Caki2 (cell line): Measurements from ENCODE around the gene LRRC75B. TPM values are rescaled to one million over a fixed set of nuclear protein-coding genes. Genes with fewer than 3 reads are reported as not detected.
A peak's percentile ranks its signal among the peaks of the same experiment; 100 is the strongest.
"Not testable (repeated sequence)": the region's sequence is repeated elsewhere in the genome, so short reads cannot be mapped to it uniquely, and the experiment has no call there.

Source experiments
- DNase-seq: peaks from one replicate; pipeline ENCODE4 v3.0.0-alpha.2; 2015; ENCODE audit warnings: low read depth
- in situ Hi-C: cut with HindIII; loops from 2 replicates; pipeline ENCODE4 v1.10.0; 2016; ENCODE audit warnings: low sequenced_read_pairs, low pct_unique_long_range_greater_than_20kb, mixed read lengths
- total RNA-seq: library from RNA; depleted of rRNA; stranded (reverse); fragments of >200 nt; shearing (Covaris generic); gene quantifications from 2 replicates; pipeline ENCODE4 v1.2.3, GENCODE V29; 2014; ENCODE audit warnings: low replicate concordance; rRNA removed

The LRRC75B gene, protein sequence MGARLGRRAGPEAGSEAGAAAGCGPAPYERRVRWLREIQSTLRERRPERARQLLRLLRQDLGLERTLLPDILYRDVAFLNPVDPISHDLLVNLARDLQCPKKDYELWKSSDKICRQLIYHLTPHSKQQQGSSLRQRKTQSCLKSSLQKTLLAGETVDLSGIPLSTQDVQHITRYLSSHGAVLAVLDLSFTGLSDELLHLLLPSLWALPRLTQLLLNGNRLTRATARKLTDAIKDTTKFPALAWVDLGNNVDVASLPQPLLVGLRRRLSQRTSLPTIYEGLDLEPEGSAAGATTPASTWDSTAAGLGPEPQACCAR
- total RNA-seq, result 10.0 and 19.3 TPM in 2 replicates

DNA sequence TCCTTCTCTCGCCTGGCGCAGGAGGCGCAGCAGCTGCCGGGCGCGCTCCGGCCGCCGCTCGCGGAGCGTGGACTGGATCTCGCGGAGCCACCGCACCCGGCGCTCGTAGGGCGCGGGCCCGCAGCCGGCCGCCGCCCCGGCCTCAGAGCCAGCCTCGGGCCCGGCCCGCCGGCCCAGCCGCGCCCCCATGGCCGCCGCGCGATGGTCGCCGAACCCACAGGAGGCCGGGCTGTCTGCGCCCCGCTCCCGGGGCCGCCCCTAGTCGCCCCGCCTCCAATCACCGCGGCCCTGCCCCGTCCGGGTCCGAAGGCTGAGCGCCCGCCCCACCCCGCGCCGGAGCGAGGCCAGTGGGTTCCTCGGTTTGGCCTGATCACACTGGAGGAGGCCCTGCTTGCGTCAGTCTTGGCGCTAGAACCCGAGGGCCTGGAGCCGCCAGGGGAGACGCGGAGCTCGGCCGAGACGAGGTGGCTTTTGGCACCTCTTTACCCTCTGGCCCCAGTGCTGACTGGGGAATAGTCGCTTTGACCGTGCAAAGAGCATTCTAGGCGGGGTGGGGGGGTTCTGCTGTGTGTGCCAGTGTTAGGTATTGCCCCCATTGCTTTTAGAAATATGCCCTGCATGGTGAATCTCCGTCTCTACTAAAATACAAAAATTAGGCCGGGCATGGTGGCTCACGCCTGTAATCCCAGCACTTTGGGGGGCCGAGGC lies at the start of gene LRRC75B:
Gene LRRC75B, minus strand, starts transcription at position 223 of the 708 bp plus-strand sequence. Its CDS starts 34 bp downstream, at position 189.
- DNase-seq, result peak; percentile 84
- in situ Hi-C loops, result no loop called here

DNA sequence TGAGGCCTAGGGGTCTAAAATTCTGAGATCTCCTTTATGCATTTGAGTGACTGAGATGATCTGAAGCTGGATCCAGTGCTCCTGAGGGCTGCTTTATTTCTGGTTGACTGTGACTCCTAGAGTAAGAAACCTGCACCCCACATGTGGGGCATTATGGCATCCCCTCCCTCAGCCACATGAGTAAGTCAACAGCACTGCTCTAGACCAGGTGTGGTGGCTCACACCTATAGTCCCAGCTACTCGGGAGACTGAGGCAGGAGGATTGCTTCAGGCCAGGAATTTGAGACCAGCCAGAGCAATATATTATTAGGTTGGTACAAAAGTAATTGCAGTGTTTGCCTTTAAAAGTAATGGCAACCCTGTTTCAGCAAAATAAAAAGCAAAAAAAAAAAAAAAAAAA lies 49.4 kb upstream of the LRRC75B start:
- DNase-seq, in situ Hi-C loops: not testable (repeated sequence)

DNA sequence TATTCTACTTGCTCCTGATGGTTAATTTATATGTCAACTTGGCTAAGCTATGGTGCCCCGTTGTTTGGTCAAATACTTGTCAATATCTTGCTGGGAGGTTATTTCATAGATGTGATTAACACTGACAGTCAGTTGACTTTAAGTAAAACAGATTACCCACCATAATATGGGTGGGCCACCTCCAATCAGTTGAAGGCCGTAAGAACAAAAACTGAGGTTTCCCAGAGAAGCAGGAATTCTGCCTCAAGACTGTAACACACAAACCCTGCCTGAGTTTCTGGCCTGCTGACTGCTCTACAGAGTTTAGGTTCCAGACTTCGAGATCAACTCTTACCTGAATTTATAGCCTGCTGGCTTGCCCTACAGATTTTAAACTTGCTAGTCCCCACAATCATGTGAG lies 43.6 kb upstream of the LRRC75B start:
- in situ Hi-C loops, DNase-seq: not testable (repeated sequence)

DNA sequence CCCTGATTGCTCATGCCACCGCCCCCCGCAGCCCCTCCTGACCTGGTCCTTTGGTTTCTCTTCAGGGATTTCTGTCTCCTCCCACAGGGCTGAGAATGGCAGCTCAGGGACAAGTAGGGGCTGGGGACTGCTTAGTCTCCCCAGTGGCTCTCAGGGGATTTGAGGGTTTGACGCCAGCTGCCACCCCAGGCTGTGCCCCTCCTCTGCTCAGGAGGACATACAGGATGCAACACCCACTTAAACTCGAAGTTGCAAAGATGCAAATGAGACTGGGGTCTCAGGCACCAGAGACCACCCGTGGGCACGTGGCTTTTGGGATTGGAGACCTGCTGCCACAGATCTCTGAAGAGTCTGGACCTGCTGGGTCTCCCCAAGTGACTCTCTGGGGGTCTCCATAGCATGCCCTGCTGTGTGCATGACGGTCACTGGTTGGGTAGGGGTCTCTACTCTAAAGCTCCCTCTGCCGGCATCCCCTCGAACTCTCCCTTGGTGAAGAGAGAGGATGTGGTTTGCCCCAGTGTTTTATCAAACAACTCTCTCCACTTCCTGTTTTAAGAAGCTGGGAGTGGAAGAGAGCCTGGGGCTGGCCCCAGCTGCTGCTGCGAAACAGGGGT lies 42.0 kb upstream of the LRRC75B start:
- in situ Hi-C loops, DNase-seq: not testable (repeated sequence)

DNA sequence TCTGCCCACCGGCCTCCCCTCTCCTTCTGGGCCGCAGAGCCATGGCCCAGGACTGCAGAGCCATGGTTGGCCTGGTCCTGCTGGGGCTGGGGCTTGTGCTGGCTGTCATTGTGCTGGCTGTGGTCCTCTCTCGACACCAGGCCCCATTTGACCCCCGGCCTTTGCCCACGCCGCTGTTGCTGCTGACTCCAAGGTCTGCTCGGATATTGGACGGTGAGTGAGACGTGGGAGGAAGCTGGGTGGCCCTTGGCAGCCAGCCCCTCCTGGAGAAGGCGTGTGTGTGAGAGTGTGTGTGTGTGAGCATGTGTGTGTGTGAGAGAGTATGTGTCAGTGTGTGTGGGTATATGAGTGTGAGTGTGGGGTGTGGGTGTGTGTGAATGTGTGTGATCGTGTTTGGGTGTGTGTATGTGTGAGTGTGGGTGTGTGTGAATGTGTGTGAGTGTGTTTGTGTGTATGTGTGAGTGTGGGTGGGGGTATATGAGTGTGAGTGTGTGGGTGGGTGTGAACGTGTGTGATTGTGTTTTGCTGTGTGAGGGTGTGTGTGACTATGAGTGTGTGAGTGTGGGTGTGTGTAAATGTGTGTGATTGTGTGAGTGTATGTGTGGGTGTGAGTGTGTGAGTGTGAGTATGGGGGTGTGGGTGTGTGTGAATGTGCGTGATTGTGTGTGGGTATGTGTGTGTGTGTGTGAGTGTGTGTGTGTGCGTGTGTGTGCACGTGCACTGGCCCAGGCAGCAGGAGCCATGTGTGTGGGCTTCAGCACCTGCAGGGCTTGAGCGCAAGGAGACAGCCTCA lies 40.6 kb upstream of the LRRC75B start:
- DNase-seq, in situ Hi-C loops: not testable (repeated sequence)

DNA sequence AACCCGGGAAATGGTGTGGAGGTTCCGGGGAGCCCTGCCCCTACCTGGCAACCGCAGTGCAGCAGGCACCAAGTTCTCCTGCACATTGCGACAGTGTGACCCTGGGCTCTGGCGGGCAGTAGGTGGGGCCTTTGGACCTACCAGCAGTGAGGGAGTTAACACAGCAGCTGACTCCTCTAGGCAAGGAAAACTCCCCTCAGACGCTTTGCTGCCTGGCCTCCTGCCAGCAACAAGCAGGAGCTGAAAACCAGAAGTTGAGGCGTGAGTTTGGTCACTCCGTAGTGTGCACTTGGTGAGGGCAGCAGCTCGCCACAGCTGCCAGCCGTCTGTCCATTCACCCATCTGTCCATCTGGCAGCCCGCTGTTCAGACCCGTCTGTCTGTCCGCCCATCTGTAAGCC lies 39.8 kb upstream of the LRRC75B start:
- in situ Hi-C loops, DNase-seq: not testable (repeated sequence)

DNA sequence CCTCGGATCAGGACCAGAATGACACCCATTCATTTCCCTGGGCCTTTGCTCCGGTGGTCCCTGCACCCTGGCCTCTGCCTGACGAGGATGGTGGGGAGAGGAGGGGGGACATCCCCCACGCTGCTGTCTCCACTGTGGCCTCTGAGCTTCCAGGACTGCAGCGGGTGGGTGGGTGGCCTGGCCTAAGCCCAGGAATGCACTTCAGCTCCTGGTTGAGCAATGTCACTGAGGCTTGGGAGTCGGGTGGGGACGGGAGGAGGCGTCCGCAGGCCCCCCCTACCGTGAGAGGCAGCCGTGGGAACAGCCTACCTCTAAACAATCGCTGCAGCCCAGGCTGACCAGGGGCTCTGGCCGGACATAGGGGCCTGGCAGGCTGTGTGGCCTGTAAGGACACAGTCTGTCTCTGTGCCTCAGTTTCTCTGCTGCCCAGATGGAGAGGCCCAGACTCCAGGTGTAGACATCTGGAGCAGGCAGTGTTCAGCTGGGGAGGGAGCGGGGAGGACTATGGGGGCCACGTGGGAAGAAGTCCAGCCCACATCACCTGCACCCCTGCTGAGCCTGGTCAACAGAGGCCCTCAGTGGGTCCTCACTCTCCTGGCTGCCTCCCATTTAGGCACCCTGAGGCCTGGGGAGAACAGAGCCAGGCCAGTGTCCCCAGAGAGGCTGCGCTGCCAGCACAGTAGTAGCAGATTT lies 38.7 kb upstream of the LRRC75B start:
- in situ Hi-C loops, result not testable (repeated sequence)

DNA sequence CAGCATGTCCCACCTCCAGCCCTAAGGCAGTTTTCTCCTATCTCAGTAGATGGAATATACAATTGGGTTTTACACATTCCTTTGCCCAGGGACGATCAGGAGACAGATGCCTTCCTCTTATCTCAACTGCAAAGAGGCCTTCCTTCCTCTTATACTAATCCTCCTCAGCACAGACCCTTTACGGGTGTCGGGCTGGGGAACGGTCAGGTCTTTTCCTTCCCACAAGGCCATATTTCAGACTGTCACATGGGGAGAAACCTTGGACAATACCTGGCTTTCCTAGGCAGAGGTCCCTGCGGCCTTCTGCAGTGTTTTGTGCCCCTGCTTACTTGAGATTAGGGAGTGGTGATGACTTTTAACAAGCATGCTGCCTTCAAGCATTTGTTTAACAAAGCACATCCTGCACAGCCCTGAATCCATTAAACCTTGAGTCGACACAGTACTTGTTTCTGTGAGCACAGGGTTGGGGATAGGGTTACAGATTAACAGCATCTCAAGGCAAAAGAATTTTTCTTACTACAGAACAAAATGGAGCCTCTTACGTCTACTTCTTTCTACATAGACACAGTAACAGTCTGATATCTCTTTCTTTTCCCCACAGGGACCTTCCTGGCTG lies 38.0 kb upstream of the LRRC75B start:
- in situ Hi-C loops, DNase-seq: not testable (repeated sequence)

More for the DNA sequence above, 38.7 kb upstream of the LRRC75B start:
- not testable (repeated sequence) for DNase-seq

DNA sequence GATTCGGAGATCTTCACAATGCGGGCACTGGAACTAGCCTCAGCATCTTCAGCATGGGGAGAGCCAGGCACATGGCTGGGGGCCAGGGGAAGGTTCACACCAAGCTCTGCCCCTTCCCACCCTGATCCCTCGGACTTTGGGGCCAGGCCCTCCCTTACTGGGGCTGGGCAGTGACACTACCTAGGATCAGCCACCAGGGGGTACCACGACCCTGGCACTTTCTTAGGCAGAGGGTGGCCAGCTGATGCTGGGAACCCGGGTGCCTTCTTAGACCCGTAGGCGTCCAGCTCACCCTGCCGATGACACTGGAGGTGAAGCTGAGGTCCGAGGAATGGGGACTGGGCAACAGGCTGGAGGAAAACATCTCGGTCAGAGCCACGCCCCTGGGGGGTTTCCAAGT lies 36.2 kb upstream of the LRRC75B start:
- DNase-seq, in situ Hi-C loops: not testable (repeated sequence)

DNA sequence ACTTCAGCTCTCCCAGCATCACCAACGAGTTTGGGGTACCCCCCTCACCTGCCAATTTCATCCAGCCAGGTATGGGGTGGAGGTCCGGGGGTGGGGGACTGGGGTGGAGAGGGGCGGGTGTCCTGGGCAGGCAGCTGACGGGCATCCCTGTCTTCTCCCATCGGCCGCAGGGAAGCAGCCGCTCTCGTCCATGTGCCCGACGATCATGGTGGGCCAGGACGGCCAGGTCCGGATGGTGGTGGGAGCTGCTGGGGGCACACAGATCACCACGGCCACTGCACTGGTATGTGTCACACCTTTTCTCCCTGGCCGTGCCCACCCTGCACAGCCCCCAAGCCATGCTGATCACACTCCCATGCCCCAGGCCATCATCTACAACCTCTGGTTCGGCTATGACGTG lies 35.0 kb upstream of the LRRC75B start:
- DNase-seq, in situ Hi-C loops: not testable (repeated sequence)

DNA sequence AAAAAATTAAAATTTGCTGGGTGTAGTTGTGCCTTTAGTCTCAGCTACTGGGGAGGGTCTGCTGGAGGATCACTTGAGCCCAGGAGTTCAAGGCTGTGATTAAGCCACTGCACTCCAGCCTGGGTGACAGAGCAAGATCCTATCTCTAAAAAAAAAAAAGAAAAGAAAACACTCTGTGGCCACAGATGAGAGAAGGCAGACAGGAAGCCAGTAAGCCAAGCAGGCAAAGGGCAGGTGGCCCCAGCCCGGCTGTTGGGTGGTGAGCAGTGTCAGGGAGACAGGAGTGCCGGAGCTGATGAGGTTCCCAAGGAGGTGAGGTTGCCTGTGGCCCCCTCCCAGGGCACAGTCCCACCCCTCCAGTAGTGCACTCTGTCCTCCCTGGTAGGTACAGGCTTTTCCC lies 29.7 kb upstream of the LRRC75B start:
- in situ Hi-C loops, result not testable (repeated sequence)
- peak; percentile 72 for DNase-seq

DNA sequence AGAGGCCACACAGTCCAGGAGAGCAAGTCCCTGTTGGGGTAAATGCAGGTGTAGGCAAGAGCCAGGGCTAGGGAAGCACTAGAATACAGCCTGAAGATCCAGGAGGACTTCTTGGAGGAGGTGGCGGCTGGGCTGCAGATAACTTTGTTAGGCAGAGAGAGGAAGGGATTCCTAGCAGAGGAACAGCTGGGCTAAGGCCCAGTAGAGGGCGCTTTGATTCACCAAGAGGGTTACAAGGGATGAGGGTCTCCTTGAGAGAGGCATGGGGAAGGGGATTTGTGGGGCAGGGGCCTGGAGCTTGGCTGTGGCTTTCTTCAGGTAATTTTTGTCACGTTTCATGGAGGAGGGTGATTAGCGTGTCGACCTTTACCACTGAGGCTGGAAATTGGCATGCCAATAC lies 28.4 kb upstream of the LRRC75B start:
- DNase-seq, in situ Hi-C loops: not testable (repeated sequence)

DNA sequence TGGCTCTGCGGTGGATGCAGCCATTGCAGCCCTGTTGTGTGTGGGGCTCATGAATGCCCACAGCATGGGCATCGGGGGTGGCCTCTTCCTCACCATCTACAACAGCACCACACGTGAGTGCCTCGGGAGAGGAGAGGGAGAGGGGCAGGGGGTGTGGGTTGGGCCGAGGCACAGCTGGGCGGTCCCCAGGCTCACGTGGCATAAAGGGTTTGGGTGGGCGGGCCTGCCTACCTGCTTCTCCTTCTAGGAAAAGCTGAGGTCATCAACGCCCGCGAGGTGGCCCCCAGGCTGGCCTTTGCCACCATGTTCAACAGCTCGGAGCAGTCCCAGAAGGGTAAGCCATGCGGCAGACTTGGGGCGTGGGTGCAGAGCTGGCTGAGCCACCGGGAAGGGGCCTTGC lies 21.9 kb upstream of the LRRC75B start:
- not testable (repeated sequence) for DNase-seq

DNA sequence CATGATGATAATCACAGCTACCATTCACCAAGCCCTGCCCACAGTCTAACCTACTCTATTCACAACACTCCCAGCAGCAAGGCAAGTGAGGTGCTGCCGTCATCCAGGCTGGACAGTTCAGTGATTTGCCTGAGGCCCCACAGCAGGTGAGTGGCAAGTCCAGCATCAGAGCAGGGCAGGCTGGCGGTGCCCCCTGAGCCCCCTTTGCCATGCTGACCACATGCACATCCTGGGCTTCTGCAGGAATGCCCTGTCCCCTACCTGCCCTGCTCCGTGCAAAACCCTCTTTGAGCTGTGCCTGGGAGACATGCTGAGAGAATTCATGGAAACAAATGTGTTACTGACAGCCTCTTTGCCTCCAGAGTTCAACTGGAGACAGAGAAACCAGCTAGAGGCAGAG lies 17.0 kb upstream of the LRRC75B start:
- DNase-seq, in situ Hi-C loops: not testable (repeated sequence)

More for the DNA sequence above, 21.9 kb upstream of the LRRC75B start:
- in situ Hi-C loops, result not testable (repeated sequence)

DNA sequence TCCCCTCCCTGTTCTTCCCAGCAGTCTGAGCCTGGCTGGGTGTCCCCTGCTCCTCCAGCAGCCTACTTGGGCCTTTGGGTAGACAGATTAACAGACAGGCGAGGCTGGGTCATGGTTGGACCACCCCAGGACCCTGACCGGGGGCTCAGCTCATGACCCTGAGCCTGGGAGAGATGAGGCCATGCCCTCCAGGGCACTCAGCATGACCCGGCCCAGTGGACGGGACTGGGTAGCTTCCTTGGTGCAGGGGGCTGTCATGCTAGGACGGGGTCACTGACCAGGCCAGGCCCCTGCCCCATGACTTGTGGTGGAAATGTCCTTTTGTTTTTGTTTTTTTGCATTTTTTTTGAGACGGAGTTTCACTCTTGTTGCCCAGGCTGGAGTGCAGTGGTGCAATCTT lies 15.5 kb upstream of the LRRC75B start:
- in situ Hi-C loops, DNase-seq: not testable (repeated sequence)

DNA sequence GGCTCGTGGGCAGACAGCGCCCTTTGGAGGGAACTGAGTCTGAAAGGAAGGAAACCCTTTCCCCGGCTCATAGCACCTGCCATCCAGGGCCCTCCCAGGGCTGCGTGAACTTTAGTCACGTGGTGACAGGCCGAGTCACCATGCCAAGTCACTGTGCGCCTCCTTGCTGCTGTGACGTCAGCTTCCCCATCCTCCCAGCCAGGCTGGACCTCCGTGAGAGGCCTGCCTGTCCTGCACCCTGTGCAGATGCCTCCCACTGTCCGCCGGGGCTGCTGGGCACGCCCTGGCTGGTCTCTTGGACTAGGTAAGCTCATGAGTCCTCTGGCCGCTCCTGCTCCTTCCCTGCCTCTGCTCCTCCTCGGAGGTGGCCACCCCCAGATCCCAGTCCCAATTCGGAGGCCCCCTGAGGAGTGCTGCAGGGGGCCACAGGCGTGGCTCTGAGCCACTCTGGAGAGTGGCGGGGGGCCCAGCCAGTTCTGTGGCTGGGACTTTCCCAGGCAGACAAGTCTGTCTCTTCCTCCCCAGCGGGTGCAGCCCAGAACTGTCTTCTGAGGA lies 14.6 kb upstream of the LRRC75B start:
- DNase-seq, result peak; percentile 91
- in situ Hi-C loops, result not testable (repeated sequence)

DNA sequence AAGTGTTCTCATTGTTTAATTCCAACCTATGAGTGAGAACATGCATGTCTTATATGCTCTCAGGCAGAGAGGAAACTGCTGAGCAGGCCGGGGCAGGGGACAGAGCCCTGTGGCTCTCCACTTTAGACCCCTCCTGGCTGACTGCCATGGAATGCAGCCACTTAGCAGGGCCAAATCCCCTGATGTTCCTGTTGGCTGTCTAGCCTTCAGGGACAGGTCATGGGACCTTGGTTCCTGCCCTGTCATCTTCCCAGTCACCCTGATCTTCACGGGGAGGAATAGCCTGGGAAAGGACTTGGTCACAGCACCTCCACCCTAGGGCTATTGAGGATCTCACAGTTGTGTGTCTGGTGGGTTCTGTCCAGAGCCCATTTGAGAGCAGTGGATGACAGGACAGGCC lies 13.5 kb upstream of the LRRC75B start:
- in situ Hi-C loops, DNase-seq: not testable (repeated sequence)
